ENCODE results near the gene RCOR2. TPM values are rescaled to one million over a fixed set of nuclear protein-coding genes. Genes with fewer than 3 reads are reported as not detected.

Gene RCOR2
- total and polyA plus RNA-seq, 2 experiments from 2014 or later: 5.5 to 66.9 TPM

DNA sequence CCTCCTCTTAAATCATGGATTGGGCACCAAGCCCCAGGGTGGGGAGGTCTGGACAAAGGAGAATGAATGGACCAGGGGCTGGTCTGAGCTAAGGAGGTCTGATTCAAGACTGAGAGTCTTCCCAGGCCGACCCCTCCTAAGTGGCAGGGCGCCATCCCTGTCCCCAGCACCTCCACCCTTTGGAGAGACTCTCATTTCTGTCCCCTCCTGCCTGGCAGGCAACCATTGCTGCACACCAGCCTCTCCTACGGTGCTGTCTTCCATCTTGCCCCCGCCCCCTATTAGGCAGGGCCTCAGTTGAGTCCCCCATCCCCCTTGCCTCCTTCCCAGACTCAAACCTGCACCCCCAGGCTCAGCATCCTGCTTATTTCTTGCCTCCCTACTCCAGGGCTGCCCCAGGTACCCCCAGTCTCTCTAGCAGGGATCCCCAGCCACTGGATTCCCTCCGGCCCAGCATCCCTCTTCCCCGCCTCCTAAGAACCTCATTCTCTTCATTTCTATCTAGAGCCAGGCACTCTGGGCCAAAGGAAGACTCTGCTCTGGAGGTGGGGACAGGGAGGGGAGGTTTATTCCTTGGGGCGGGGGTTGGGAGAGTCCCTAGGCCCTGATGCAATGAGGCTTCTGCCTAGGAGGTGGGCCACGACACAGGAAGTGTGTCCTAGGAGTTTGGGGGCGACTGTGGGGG lies 1.7 kb upstream of the RCOR2 start:
- DNase-seq (ENCODE audit: low spot score): peak; percentile 82
- Histone ChIP-seq H3K27ac (ENCODE audit: low read depth) (peak overlapping the region; percentile 100), H4K20me1 (replicated peaks; ENCODE audit: insufficient read depth) (no peaks in the 10 kb centered on the region; the same call in 1 of the 2 replicates), H3F3A (replicated peaks; ENCODE audit: low read depth) (peaks cover 26% of the 10 kb centered on the region), H3K4me2 (peak overlapping the region; percentile 99), H3K36me3 (ENCODE audit: insufficient read depth) (peaks cover 3% of the 10 kb centered on the region; the same call in 1 of the 2 replicates), H3K9me2 (ENCODE audit: insufficient read depth) (peaks cover 8% of the 10 kb centered on the region), H3K4me1 (ENCODE audit: insufficient read depth) (peaks cover 27% of the 10 kb centered on the region), H2AFZ (no peak overlapping the region), H3K27me3 (ENCODE audit: insufficient read depth) (no peaks in the 10 kb centered on the region), H3K4me3 (peak overlapping the region; percentile 96), H3K79me2 (replicated peaks; ENCODE audit: insufficient read depth) (peaks cover 16% of the 10 kb centered on the region)
- Mint-ChIP-seq H3K27me3 (ENCODE audit: insufficient read depth, low read depth, poor library complexity) (peaks cover 27% of the 10 kb centered on the region), H3K9me3 (peaks cover 9% of the 10 kb centered on the region; the same call in 2 of the 3 replicates), H3K36me3 (ENCODE audit: low read depth) (peaks cover 25% of the 10 kb centered on the region), H3K4me3 (peak overlapping the region; percentile 81), H3K4me1 (peaks cover 19% of the 10 kb centered on the region), H3K27ac (peak overlapping the region; percentile 99)
- TF ChIP-seq POLR2AphosphoS5 (IDR thresholded peaks at IDR 0.05; ENCODE audit: low read depth): 0 out of 2 replicates have a peak, but pooled peaks have one; percentile 4
- TF ChIP-seq EZH2phosphoT487 (IDR thresholded peaks at IDR 0.05; ENCODE audit: unreplicated experiment): no peak
- ATAC-seq: peak; percentile 4

GRCh38 chr11:63917692-63918506 lies 935 bp upstream of the RCOR2 start:
- Histone ChIP-seq H3K79me2 (replicated peaks; ENCODE audit: insufficient read depth) (peaks cover 16% of the 10 kb centered on the region), H3K4me3 (peak overlapping the region; percentile 96), H3K4me1 (ENCODE audit: insufficient read depth) (peaks cover 27% of the 10 kb centered on the region), H3K36me3 (ENCODE audit: insufficient read depth) (peaks cover 8% of the 10 kb centered on the region; the same call in 1 of the 2 replicates), H3F3A (replicated peaks; ENCODE audit: low read depth) (peaks cover 29% of the 10 kb centered on the region), H3K9me2 (ENCODE audit: insufficient read depth) (peaks cover 8% of the 10 kb centered on the region), H3K27ac (ENCODE audit: low read depth) (peak overlapping the region; percentile 100), H3K4me2 (peak overlapping the region; percentile 99), H3K27me3 (ENCODE audit: insufficient read depth) (no peaks in the 10 kb centered on the region), H2AFZ (no peak overlapping the region), H4K20me1 (replicated peaks; ENCODE audit: insufficient read depth) (no peaks in the 10 kb centered on the region; the same call in 1 of the 2 replicates)
- H3K27ac Mint-ChIP-seq: peak overlapping the region; percentile 99
- H3K4me3 Mint-ChIP-seq: peak overlapping the region; percentile 81
- H3K36me3 Mint-ChIP-seq (ENCODE audit: low read depth): peaks cover 29% of the 10 kb centered on the region
- H3K9me3 Mint-ChIP-seq: peaks cover 9% of the 10 kb centered on the region; the same call in 2 of the 3 replicates
- TF ChIP-seq POLR2AphosphoS5 (IDR thresholded peaks at IDR 0.05; ENCODE audit: low read depth): peak; percentile 59
- no peak for TF ChIP-seq CREB1 (CRISPR knock-in tag; IDR thresholded peaks at IDR 0.05; ENCODE audit: low read depth)
- peak; percentile 11 for ATAC-seq
- peak; percentile 94 for DNase-seq (ENCODE audit: low spot score)
- peaks cover 19% of the 10 kb centered on the region for H3K4me1 Mint-ChIP-seq
- peaks cover 24% of the 10 kb centered on the region for H3K27me3 Mint-ChIP-seq (ENCODE audit: insufficient read depth, low read depth, poor library complexity)

- Histone ChIP-seq H3K4me1 (ENCODE audit: insufficient read depth) (peaks cover 31% of the 10 kb centered on the region), H3K79me2 (replicated peaks; ENCODE audit: insufficient read depth) (peaks cover 16% of the 10 kb centered on the region), H3F3A (replicated peaks; ENCODE audit: low read depth) (peaks cover 35% of the 10 kb centered on the region), H4K20me1 (replicated peaks; ENCODE audit: insufficient read depth) (no peaks in the 10 kb centered on the region; the same call in 1 of the 2 replicates), H3K4me3 (peak overlapping the region; percentile 96), H3K36me3 (ENCODE audit: insufficient read depth) (peaks cover 8% of the 10 kb centered on the region; the same call in 1 of the 2 replicates), H2AFZ (no peak overlapping the region), H3K27me3 (ENCODE audit: insufficient read depth) (no peaks in the 10 kb centered on the region), H3K27ac (ENCODE audit: low read depth) (no peak overlapping the region), H3K4me2 (peak overlapping the region; percentile 98), H3K9me2 (ENCODE audit: insufficient read depth) (peaks cover under 1% of the 10 kb centered on the region; the same call in 1 of the 2 replicates)
- peak overlapping the region; percentile 95 for H3K27ac Mint-ChIP-seq
- H3K9me3 Mint-ChIP-seq: peaks cover 1% of the 10 kb centered on the region; the same call in 1 of the 3 replicates
- H3K36me3 Mint-ChIP-seq (ENCODE audit: low read depth): peaks cover 34% of the 10 kb centered on the region
- DNase-seq (ENCODE audit: low spot score) (peak; percentile 95), ATAC-seq (peak; percentile 10)
- H3K4me1 Mint-ChIP-seq: peaks cover 31% of the 10 kb centered on the region
- H3K4me3 Mint-ChIP-seq: peak overlapping the region; percentile 94
- H3K27me3 Mint-ChIP-seq (ENCODE audit: insufficient read depth, low read depth, poor library complexity): peaks cover 24% of the 10 kb centered on the region
- TF ChIP-seq STAT1 (IDR thresholded peaks at IDR 0.05; ENCODE audit: unreplicated experiment): no peak
- no peak for TF ChIP-seq ZNF331 (CRISPR knock-in tag; IDR thresholded peaks at IDR 0.05; ENCODE audit: low read depth)
- no peak for TF ChIP-seq ZNF114 (CRISPR knock-in tag; IDR thresholded peaks at IDR 0.05)
- TF ChIP-seq CREB1 (CRISPR knock-in tag; IDR thresholded peaks at IDR 0.05; ENCODE audit: low read depth): 0 out of 2 replicates have a peak, but pooled peaks have one; percentile 15
- TF ChIP-seq JUNB (IDR thresholded peaks at IDR 0.05; ENCODE audit: unreplicated experiment): no peak
- TF ChIP-seq, protein P1, sequence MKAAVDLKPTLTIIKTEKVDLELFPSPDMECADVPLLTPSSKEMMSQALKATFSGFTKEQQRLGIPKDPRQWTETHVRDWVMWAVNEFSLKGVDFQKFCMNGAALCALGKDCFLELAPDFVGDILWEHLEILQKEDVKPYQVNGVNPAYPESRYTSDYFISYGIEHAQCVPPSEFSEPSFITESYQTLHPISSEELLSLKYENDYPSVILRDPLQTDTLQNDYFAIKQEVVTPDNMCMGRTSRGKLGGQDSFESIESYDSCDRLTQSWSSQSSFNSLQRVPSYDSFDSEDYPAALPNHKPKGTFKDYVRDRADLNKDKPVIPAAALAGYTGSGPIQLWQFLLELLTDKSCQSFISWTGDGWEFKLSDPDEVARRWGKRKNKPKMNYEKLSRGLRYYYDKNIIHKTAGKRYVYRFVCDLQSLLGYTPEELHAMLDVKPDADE (IDR thresholded peaks at IDR 0.05): no peak
These were observed 765 bp downstream of the RCOR2 start for GRCh38 chr11:63915961-63916836.

Data from GM23338 (cell line).